Omental fat pad (tissue), 4 donors: ENCODE results near the gene STAG1. TPM values are rescaled to one million over a fixed set of nuclear protein-coding genes. Genes with fewer than 3 reads are reported as not detected.
"Not testable (repeated sequence)": the region's sequence is repeated elsewhere in the genome, so short reads cannot be mapped to it uniquely, and the experiment has no call there.

Experiments
- ATAC-seq: fragments of 150-250 bp; one replicate; pipeline ENCODE4 v1.9.1; 2016; ENCODE audit warnings: mild to moderate bottlenecking, moderate library complexity; ENCODE audit not compliant: low FRiP score
- DNase-seq: peaks from one replicate; pipeline ENCODE4 v3.0.0-alpha.2; 2019; ENCODE audit warnings: low spot score
- CTCF ChIP-seq, 3 donors: fragments of 450-650 bp; IDR thresholded peaks; one replicate each; pipeline ENCODE4 v1.5.1; 2016 to 2017; ENCODE audit warnings: antibody characterized with exemption in 3 of 3, mild to moderate bottlenecking in 3 of 3, moderate library complexity in 2 of 3
- total RNA-seq, 4 donors: library from RNA; depleted of rRNA; stranded (reverse); fragments of >200 nt; gene quantifications; one replicate each; pipeline ENCODE4 v1.1.0, GENCODE V29; 2016

Gene STAG1
- total RNA-seq, 4 donors from 2014 or later, result 37.6 to 57.5 (median 41.6) TPM

GRCh38 chr3:136476280-136476679 is 275.9 kb downstream of the STAG1 start:
- ATAC-seq (no peak), DNase-seq (no peak)
- no peak for TF ChIP-seq CTCF (IDR thresholded peaks at IDR 0.05)

- ATAC-seq, DNase-seq: not testable (repeated sequence)
Measured at GRCh38 chr3:136474876-136475275, 277.3 kb downstream of the STAG1 start.

GRCh38 chr3:136473716-136474326 is 278.4 kb downstream of the STAG1 start:
- ATAC-seq (no peak), DNase-seq (no peak)
- TF ChIP-seq CTCF (IDR thresholded peaks at IDR 0.05), result no peak

GRCh38 chr3:136465296-136465695 is 286.9 kb downstream of the STAG1 start:
- DNase-seq (no peak), ATAC-seq (no peak)
- no peak for TF ChIP-seq CTCF (IDR thresholded peaks at IDR 0.05)

GRCh38 chr3:136464502-136464901 is 287.7 kb downstream of the STAG1 start:
- no peak for TF ChIP-seq CTCF (IDR thresholded peaks at IDR 0.05)
- no peak for DNase-seq
- no peak for ATAC-seq

- ATAC-seq, result no peak
- no peak for DNase-seq
- no peak for TF ChIP-seq CTCF (IDR thresholded peaks at IDR 0.05)
Measured at GRCh38 chr3:136463170-136463569, 289.0 kb downstream of the STAG1 start.

- DNase-seq (no peak), ATAC-seq (no peak)
- TF ChIP-seq CTCF (IDR thresholded peaks at IDR 0.05), result no peak
Measured at GRCh38 chr3:136457793-136458192, 294.4 kb downstream of the STAG1 start.
